Esophagus (tissue), 2 donors: ENCODE results near the gene PVALB. TPM values are rescaled to one million over a fixed set of nuclear protein-coding genes. Genes with fewer than 3 reads are reported as not detected.

Source experiments
- H3K27ac ChIP-seq, 2 donors: one replicate each; pipeline ENCODE4 v1.5.1; 2013; ENCODE audit warnings: low read depth in 2 of 2, mild to moderate bottlenecking in 2 of 2, inconsistent platforms in 1 of 2, low read length in 1 of 2, moderate library complexity in 1 of 2
- H3K27me3 ChIP-seq, 2 donors: one replicate each; pipeline ENCODE4 v1.6.1; 2013; ENCODE audit warnings: low read length in 2 of 2, control low read depth in 1 of 2, mild to moderate bottlenecking in 1 of 2; ENCODE audit not compliant: insufficient read depth in 2 of 2, control insufficient read depth in 1 of 2
- H3K36me3 ChIP-seq, 2 donors: one replicate each; pipeline ENCODE4 v1.6.1; 2013; ENCODE audit warnings: low read length in 1 of 2; ENCODE audit not compliant: control insufficient read depth in 2 of 2, insufficient read depth in 2 of 2
- H3K4me1 ChIP-seq, 2 donors: one replicate each; pipeline ENCODE4 v1.6.1; 2013; ENCODE audit warnings: low read length in 1 of 2; ENCODE audit not compliant: control insufficient read depth in 2 of 2, insufficient read depth in 2 of 2
- H3K4me3 ChIP-seq, 2 donors: one replicate each; pipeline ENCODE4 v1.5.1; 2013; ENCODE audit warnings: low read length in 2 of 2, mild to moderate bottlenecking in 2 of 2, low read depth in 1 of 2, moderate library complexity in 1 of 2
- H3K9me3 ChIP-seq, 2 donors: one replicate each; pipeline ENCODE4 v1.6.1; 2013; ENCODE audit warnings: mild to moderate bottlenecking in 2 of 2, low read depth in 1 of 2, low read length in 1 of 2, moderate library complexity in 1 of 2; ENCODE audit not compliant: control insufficient read depth in 2 of 2, insufficient read depth in 1 of 2
- WGBS, 2 donors: extraction: QIAGEN DNeasy Blood & Tissue Kit; methylation state at CpG; one replicate each; pipeline ENCODE4 v1.1.7; 2013; 5-methylcytosine and 5-hydroxymethylcytosine counted together
- polyA plus RNA-seq, 2 donors: library from polyadenylated mRNA; stranded (reverse); fragments of 200-250 nt; gene quantifications; one replicate each; pipeline ENCODE4 v1.2.3, GENCODE V29; 2013
- donor health status: healthy with polysubstance abuse.
- donor health status: Bipolar disorder and iron deficiency.

Gene PVALB
- polyA plus RNA-seq, 2 donors = not detected

DNA sequence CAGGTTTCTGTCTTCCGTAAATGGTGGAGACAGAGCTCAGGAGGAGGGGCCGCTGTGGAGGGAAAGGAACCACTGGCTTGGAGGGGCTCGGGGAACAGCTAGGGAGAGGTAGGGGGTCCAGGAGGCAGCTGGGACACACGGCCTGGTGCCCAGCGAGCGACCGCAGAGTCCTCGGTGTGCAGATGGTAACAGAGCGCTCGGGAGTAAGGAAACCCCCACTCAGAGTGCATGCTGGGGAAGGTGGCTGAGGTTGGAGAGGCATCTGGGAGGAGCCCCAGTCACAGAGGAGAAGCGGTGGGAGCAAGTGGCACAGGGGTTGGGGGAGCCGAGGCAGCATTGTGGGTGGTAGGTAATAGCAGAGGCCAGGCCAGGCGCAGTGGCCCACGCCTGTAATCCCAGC, 33.2 kb upstream of the PVALB start:
- H3K4me1 ChIP-seq = no peaks in the 10 kb centered on the region
- peaks cover 0 to 3% of the 10 kb centered on the region in 2 donors for H3K27me3 ChIP-seq
- peaks cover 0 to 2% of the 10 kb centered on the region in 2 donors for H3K9me3 ChIP-seq
- 79 to 86% methylated on average over 14 of the region's 14 CpGs for WGBS, 2 donors
- no peak overlapping the region for H3K4me3 ChIP-seq
- no peak overlapping the region for H3K27ac ChIP-seq
- H3K36me3 ChIP-seq = no peaks in the 10 kb centered on the region

- 43 to 52% methylated on average over 6 of the region's 6 CpGs for WGBS, 2 donors
- no peak overlapping the region for H3K4me3 ChIP-seq
- H3K9me3 ChIP-seq = no peaks in the 10 kb centered on the region
- H3K27me3 ChIP-seq = peaks cover 0 to 3% of the 10 kb centered on the region in 2 donors
- H3K27ac ChIP-seq = no peak overlapping the region
- H3K36me3 ChIP-seq = no peaks in the 10 kb centered on the region
- H3K4me1 ChIP-seq = no peaks in the 10 kb centered on the region
These were observed 30.1 kb upstream of the PVALB start for GRCh38 chr22:36846949-36847348.

DNA sequence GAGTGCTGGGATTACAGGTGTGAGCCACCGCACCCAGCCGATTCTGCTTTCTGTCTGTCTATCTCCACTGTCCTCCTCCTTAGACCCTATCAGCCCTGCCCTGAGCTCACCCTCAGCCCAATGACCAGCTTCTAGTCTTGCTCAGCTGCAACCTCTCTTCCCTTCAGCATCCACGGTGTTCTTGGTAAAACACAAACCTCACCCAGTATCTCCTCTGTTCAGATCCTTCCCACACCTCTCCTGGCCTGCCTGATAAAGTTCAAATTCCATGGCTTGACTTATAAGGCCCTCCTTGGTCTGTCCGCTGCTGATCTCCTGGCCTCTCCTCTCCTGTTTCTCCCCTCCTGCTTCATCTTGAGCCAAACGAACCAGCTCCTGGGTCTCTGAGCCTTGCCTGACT, 29.4 kb upstream of the PVALB start:
- no peaks in the 10 kb centered on the region for H3K4me1 ChIP-seq
- peaks cover 0 to 3% of the 10 kb centered on the region in 2 donors for H3K27me3 ChIP-seq
- no peak overlapping the region for H3K4me3 ChIP-seq
- H3K27ac ChIP-seq = no peak overlapping the region
- no peaks in the 10 kb centered on the region for H3K36me3 ChIP-seq
- H3K9me3 ChIP-seq = no peaks in the 10 kb centered on the region
- WGBS, 2 donors = 70 to 73% methylated on average over 5 of the region's 5 CpGs

DNA sequence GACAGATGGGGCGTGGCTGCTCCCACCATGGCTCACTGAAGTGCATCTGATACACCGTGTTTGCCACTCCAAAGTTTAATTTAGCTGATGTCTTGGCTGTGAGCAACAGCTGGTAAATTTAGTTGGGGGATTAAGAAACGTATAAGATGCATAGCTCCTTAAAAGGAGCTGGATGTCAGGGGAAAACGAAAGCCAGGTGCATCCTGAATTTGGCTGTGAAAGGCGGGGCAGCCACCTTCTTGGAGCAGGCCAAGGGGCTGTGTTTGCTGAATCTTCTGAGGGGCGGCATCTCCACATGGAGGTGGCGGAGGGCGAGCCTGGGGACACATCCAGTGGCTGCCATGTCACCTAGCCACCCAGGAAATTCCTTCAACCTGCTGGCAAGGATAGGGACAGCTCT, 23.3 kb upstream of the PVALB start:
- Histone ChIP-seq H3K9me3 (no peaks in the 10 kb centered on the region), H3K4me3 (no peak overlapping the region), H3K27me3 (peaks cover 0 to 4% of the 10 kb centered on the region in 2 donors), H3K4me1 (no peaks in the 10 kb centered on the region), H3K27ac (no peak overlapping the region), H3K36me3 (no peaks in the 10 kb centered on the region)
- 60 to 63% methylated on average over 8 of the region's 8 CpGs for WGBS, 2 donors

GRCh38 chr22:36839356-36840073, 22.7 kb upstream of the PVALB start:
- H3K27me3 ChIP-seq = peaks cover 0 to 4% of the 10 kb centered on the region in 2 donors
- H3K36me3 ChIP-seq = no peaks in the 10 kb centered on the region
- no peaks in the 10 kb centered on the region for H3K4me1 ChIP-seq
- no peak overlapping the region for H3K4me3 ChIP-seq
- H3K9me3 ChIP-seq = no peaks in the 10 kb centered on the region
- H3K27ac ChIP-seq = no peak overlapping the region
- WGBS, 2 donors = 78 to 82% methylated on average over 10 of the region's 10 CpGs

DNA sequence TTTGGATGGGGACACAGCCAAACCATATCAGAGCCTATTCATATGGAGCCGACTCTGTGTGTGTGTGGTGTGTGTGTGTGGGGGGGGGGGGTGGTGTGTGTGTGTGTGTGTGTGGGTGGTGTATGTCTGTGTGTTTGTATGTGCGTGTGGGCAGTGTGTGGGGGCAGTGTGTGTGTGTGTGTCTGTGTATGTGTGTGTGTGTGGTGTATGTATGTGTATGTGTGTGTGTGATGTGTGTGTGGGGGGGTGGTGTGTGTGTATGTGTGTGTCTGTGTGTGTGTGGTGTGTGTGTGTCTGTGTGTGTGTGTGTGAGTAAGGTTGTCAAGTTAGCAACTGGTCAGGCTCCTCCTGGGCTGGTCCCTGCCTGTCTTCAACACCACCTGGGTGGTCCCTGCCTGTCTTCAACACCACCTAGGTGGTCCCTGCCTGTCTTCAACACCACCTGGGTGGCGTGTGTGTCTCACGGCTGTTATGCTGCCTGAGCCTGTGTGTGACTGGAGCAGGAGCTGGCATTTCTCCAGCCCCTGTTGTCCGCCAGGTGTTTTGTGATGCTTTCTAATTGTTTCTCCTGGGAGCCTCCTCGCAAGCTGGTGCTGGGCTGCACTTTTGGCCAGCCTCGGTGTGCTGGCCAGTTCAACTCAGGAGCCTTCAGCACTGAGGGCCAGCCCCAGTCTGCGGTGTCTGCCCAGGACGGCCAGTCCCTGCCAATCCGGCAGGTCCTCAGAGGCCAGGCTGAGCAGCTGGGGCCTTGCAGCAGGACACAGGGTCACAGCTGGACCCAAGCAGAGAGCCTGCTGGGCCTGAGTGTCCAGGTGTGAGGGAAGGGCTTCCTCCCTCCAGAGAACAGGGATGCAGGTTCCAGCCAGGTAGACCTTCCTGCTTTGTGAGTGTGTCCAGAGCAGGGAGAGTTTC, 21.5 kb upstream of the PVALB start:
- 67 to 74% methylated on average over 10 of the region's 10 CpGs for WGBS, 2 donors

DNA sequence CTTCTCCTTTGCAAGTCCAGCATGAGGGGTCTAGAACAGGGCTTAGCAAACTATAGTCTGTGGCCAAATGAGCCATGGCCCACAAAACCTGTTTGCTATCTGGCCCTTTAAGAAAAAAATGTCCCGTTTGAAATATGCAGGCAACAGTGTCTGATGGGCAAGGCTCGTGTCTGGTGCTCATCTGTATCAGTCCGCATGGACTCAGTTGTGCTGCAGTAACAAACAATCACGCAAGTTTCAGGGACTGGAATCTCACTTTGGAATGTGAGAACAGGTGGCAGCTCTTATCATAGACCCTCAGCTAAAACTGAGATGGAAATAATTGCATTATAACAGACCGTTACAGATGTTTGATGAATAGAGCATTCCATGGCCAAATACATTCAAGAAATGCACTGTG, 19.1 kb upstream of the PVALB start:
- Histone ChIP-seq H3K4me3 (no peak overlapping the region), H3K4me1 (no peaks in the 10 kb centered on the region), H3K36me3 (no peaks in the 10 kb centered on the region), H3K27ac (no peak overlapping the region), H3K9me3 (no peaks in the 10 kb centered on the region), H3K27me3 (peaks cover 0 to 4% of the 10 kb centered on the region in 2 donors)
- 67 to 72% methylated on average over 5 of the region's 5 CpGs for WGBS, 2 donors

More for the DNA sequence above, 21.5 kb upstream of the PVALB start:
- Histone ChIP-seq H3K36me3 (no peaks in the 10 kb centered on the region), H3K4me1 (no peaks in the 10 kb centered on the region), H3K27me3 (peaks cover 0 to 4% of the 10 kb centered on the region in 2 donors), H3K9me3 (no peaks in the 10 kb centered on the region), H3K27ac (no peak overlapping the region), H3K4me3 (no peak overlapping the region)

- Histone ChIP-seq H3K27ac (no peak overlapping the region), H3K4me1 (no peaks in the 10 kb centered on the region), H3K27me3 (peaks cover 0 to 4% of the 10 kb centered on the region in 2 donors), H3K36me3 (no peaks in the 10 kb centered on the region), H3K9me3 (no peaks in the 10 kb centered on the region), H3K4me3 (no peak overlapping the region)
- 83 to 87% methylated on average over 3 of the region's 3 CpGs for WGBS, 2 donors
These were observed 16.2 kb upstream of the PVALB start for GRCh38 chr22:36833073-36833472.

GRCh38 chr22:36831717-36832116, 14.9 kb upstream of the PVALB start:
- no peaks in the 10 kb centered on the region for H3K36me3 ChIP-seq
- 92 to 94% methylated on average over 3 of the region's 3 CpGs for WGBS, 2 donors
- H3K4me3 ChIP-seq = no peak overlapping the region
- H3K4me1 ChIP-seq = no peaks in the 10 kb centered on the region
- no peaks in the 10 kb centered on the region for H3K9me3 ChIP-seq
- H3K27ac ChIP-seq = no peak overlapping the region
- H3K27me3 ChIP-seq = peaks cover 0 to 4% of the 10 kb centered on the region in 2 donors
